IMR-90 (cell line): ENCODE data around the gene C1orf105. TPM values are rescaled to one million over a fixed set of nuclear protein-coding genes. Genes with fewer than 3 reads are reported as not detected.

ENCODE experiments used
- ATAC-seq: fragments of 200-7000 bp; cut with Tn5 transposase; 2 replicates; pipeline ENCODE4 v1.9.1; 2020; ENCODE audit warnings: low read depth, mild to moderate bottlenecking, moderate library complexity
- BruUV-seq: library from RNA; stranded (reverse); fragments of 400-500 nt; replicated peaks from 2 replicates; lab custom pipeline; 2021; lab: Mats Ljungman, UMichigan
- CTCF ChIA-PET: fragments of 300-600 bp; formaldehyde crosslinking; extraction: SDS; loops from one replicate; lab custom pipeline; 2021; ENCODE audit warnings: antibody characterized with exemption; lab: Yijun Ruan, JAX
- POLR2A ChIA-PET: fragments of 300-600 bp; sonication (Branson Sonifier 250); formaldehyde crosslinking; loops from one replicate; lab custom pipeline; 2022; ENCODE audit warnings: antibody characterized with exemption; ENCODE audit not compliant: unreplicated experiment; lab: Charles Lee
- DNase-seq: peaks from one replicate; pipeline ENCODE4 v3.0.0; 2013
- H2AFZ ChIP-seq: replicated peaks from 2 replicates; pipeline ENCODE3; 2013; ENCODE audit warnings: low read length, mild to moderate bottlenecking; ENCODE audit not compliant: poor library complexity
- H2AK5ac ChIP-seq: 2 replicates; pipeline ENCODE4 v1.6.1; 2013; ENCODE audit warnings: low read depth, low read length, inconsistent platforms
- H2AK9ac ChIP-seq: replicated peaks from 2 replicates; pipeline ENCODE3; 2013; ENCODE audit warnings: mild to moderate bottlenecking, low read depth, low read length, moderate library complexity; ENCODE audit not compliant: poor library complexity
- H2BK120ac ChIP-seq: 2 replicates; pipeline ENCODE4 v1.6.1; 2013; ENCODE audit warnings: low read depth, low read length, inconsistent platforms
- H2BK15ac ChIP-seq: 3 replicates; pipeline ENCODE4 v1.6.1; 2013; ENCODE audit warnings: low read depth, low read length, inconsistent platforms
- H2BK20ac ChIP-seq: 2 replicates; pipeline ENCODE4 v1.6.1; 2013; ENCODE audit warnings: low read depth, mild to moderate bottlenecking, inconsistent platforms, low read length, moderate library complexity
- H2BK5ac ChIP-seq: 2 replicates; pipeline ENCODE4 v1.6.1; 2013; ENCODE audit warnings: mild to moderate bottlenecking, low read depth, low read length, inconsistent platforms; ENCODE audit not compliant: poor library complexity, severe bottlenecking
- H3K14ac ChIP-seq: replicated peaks from 2 replicates; pipeline ENCODE4 v1.6.1; 2013; ENCODE audit warnings: low read depth, low read length, inconsistent platforms
- H3K18ac ChIP-seq: 2 replicates; pipeline ENCODE4 v1.6.1; 2013; ENCODE audit warnings: low read depth, low read length, control low read depth
- H3K23ac ChIP-seq: 2 replicates; pipeline ENCODE4 v1.6.1; 2013; ENCODE audit warnings: low read depth, low read length, inconsistent platforms
- H3K27ac ChIP-seq: 2 replicates; pipeline ENCODE4 v1.5.1; 2013; ENCODE audit warnings: mild to moderate bottlenecking, control low read depth, low read length; ENCODE audit not compliant: insufficient read depth
- H3K27me3 ChIP-seq: 2 replicates; pipeline ENCODE4 v1.6.1; 2013; ENCODE audit warnings: low read length; ENCODE audit not compliant: control insufficient read depth, insufficient read depth
- H3K36me3 ChIP-seq: 2 replicates; pipeline ENCODE4 v1.6.1; 2013; ENCODE audit warnings: low read length, mixed read lengths; ENCODE audit not compliant: control insufficient read depth, insufficient read depth
- H3K4ac ChIP-seq: 2 replicates; pipeline ENCODE4 v1.6.1; 2013; ENCODE audit warnings: low read depth, low read length, inconsistent platforms
- H3K4me1 ChIP-seq: 2 replicates; pipeline ENCODE4 v1.6.1; 2013; ENCODE audit warnings: low read length, mixed read lengths; ENCODE audit not compliant: control insufficient read depth, insufficient read depth
- H3K4me2 ChIP-seq: 2 replicates; pipeline ENCODE4 v1.6.1; 2013; ENCODE audit warnings: low read depth, mild to moderate bottlenecking, control low read depth, low read length, moderate library complexity
- H3K4me3 ChIP-seq: 2 replicates; pipeline ENCODE4 v1.5.1; 2013; ENCODE audit warnings: low read depth, mild to moderate bottlenecking, control low read depth, low read length, moderate library complexity; ENCODE audit not compliant: insufficient read depth
- H3K56ac ChIP-seq: 2 replicates; pipeline ENCODE4 v1.6.1; 2013; ENCODE audit warnings: low read length, inconsistent platforms; ENCODE audit not compliant: insufficient read depth; ENCODE audit errors: extremely low read depth
- H3K79me1 ChIP-seq, 2 experiments: 2 replicates each; pipeline ENCODE4 v1.6.1; 2013; ENCODE audit warnings: low read length in 2 of 2, inconsistent platforms in 1 of 2, low read depth in 1 of 2
- H3K9ac ChIP-seq: 2 replicates; pipeline ENCODE4 v1.6.1; 2013; ENCODE audit warnings: low read depth, low read length, control low read depth
- H3K9me1 ChIP-seq: 2 replicates; pipeline ENCODE4 v1.6.1; 2013; ENCODE audit warnings: low read length, inconsistent platforms; ENCODE audit not compliant: insufficient read depth
- H3K9me3 ChIP-seq: 2 replicates; pipeline ENCODE4 v1.6.1; 2013; ENCODE audit warnings: low read length; ENCODE audit not compliant: control insufficient read depth, insufficient read depth
- H4K20me1 ChIP-seq: 2 replicates; pipeline ENCODE4 v1.6.1; 2013; ENCODE audit warnings: low read length, inconsistent platforms; ENCODE audit not compliant: insufficient read depth
- H4K5ac ChIP-seq: 2 replicates; pipeline ENCODE4 v1.6.1; 2013; ENCODE audit warnings: mild to moderate bottlenecking, low read depth, low read length, control low read depth
- H4K8ac ChIP-seq, 2 experiments: 2 replicates each; pipeline ENCODE4 v1.6.1; 2013; ENCODE audit warnings: low read depth in 2 of 2, low read length in 2 of 2, control low read depth in 1 of 2, inconsistent platforms in 1 of 2
- H4K91ac ChIP-seq: 2 replicates; pipeline ENCODE4 v1.6.1; 2013; ENCODE audit warnings: low read depth, low read length, inconsistent platforms; ENCODE audit not compliant: insufficient read depth
- BHLHE40 ChIP-seq: fragments of 150-350 bp; IDR thresholded peaks from 2 replicates; pipeline ENCODE4 v1.6.1; 2016; ENCODE audit warnings: mild to moderate bottlenecking, low read depth, low read length
- CHD1 ChIP-seq: IDR thresholded peaks from 2 replicates; pipeline ENCODE4 v1.6.1; 2012; ENCODE audit warnings: low read depth, low read length, improper control_type of control experiment
- FOS ChIP-seq: fragments of 150-350 bp; IDR thresholded peaks from 2 replicates; pipeline ENCODE4 v1.6.1; 2016; ENCODE audit warnings: low read depth, low read length
- MAZ ChIP-seq: IDR thresholded peaks from 2 replicates; pipeline ENCODE4 v1.6.1; 2012; ENCODE audit warnings: low read depth, mild to moderate bottlenecking, low read length, improper control_type of control experiment, moderate library complexity, borderline replicate concordance
- POLR2A ChIP-seq: IDR thresholded peaks from 2 replicates; pipeline ENCODE4 v1.6.1; 2012; ENCODE audit warnings: mild to moderate bottlenecking, low read depth, low read length
- RAD21 ChIP-seq: IDR thresholded peaks from 2 replicates; pipeline ENCODE4 v1.6.1; 2012; ENCODE audit warnings: low read length, improper control_type of control experiment
- RFX5 ChIP-seq: IDR thresholded peaks from 2 replicates; pipeline ENCODE4 v1.8.0; 2012; ENCODE audit warnings: low read depth, mild to moderate bottlenecking, low read length, moderate library complexity
- SMC3 ChIP-seq: fragments of 150-350 bp; IDR thresholded peaks from 2 replicates; pipeline ENCODE4 v1.6.1; 2016; ENCODE audit warnings: low read depth, mild to moderate bottlenecking, antibody characterized with exemption, low read length, moderate library complexity
- WGBS, 2 experiments: methylation state at CpG; one replicate each; pipeline versions ENCODE4 v1.1.5 to v1.1.7; 2013; ENCODE audit warnings: missing lambda C conversion rate in 2 of 2; ENCODE audit not compliant: insufficient read length in 1 of 2; ENCODE audit errors: extremely low coverage in 2 of 2; 5-methylcytosine and 5-hydroxymethylcytosine counted together
- dilution Hi-C: fragments of 300-500 bp; cut with HindIII; formaldehyde crosslinking; loops from one replicate; pipeline ENCODE4 v1.14.3; 2018; ENCODE audit warnings: low sequenced_read_pairs; ENCODE audit not compliant: unreplicated experiment
- in situ Hi-C: fragments of 300-500 bp; cut with MboI; formaldehyde crosslinking; loops from 3 replicates; pipeline ENCODE4 v1.14.3; 2019; ENCODE audit warnings: low sequenced_read_pairs, inconsistent platforms, mixed read lengths
- intact Hi-C: fragments of 100-400 bp; cut with micrococcal nuclease; formaldehyde crosslinking; loops from 2 replicates; pipeline ENCODE4 v1.10.0; 2022
- polyA plus RNA-seq, 3 experiments: library from polyadenylated mRNA; depleted of rRNA; stranded (reverse); fragments of >200 nt; gene quantifications; 2 replicates each; pipeline ENCODE4 v1.2.3, GENCODE V29; 2012; ENCODE audit warnings: low replicate concordance in 1 of 3
- total RNA-seq: library from RNA; depleted of rRNA; stranded (reverse); fragments of >200 nt; gene quantifications from 2 replicates; pipeline ENCODE4 v1.2.3, GENCODE V29; 2012
- TF ChIP-seq, protein P1 (sequence below): fragments of 150-350 bp; IDR thresholded peaks from 2 replicates; pipeline ENCODE4 v1.6.1; 2017; ENCODE audit warnings: mild to moderate bottlenecking, antibody characterized with exemption, low read length, low read depth
- TF ChIP-seq, protein P2 (sequence below): conservative IDR thresholded peaks from 2 replicates; pipeline ENCODE4 v1.5.1; 2012; ENCODE audit warnings: mild to moderate bottlenecking, low read depth, low read length, improper control_type of control experiment

C1orf105 gene
- total and polyA plus RNA-seq, 2 of the 4 experiments (the other 2 are of a cell fraction) = not detected

DNA sequence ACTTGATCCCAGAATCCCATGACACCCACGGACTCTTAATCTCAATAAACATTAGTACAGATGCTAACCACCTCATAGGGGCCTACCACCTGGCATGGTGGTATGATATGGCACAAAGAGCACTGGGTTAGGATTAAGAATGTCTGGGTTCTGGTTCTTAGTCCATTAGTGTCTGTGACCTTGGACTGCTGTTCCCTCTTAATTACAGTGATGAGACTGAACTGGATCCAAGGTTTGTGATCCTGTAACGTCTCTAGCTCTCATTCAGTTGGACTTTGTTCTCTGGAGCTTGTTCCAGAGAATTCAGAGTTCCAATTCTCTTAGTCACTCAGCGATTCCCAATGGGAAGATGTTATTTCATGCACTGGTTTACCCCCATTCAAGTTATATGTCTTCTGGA, 47.0 kb downstream of the C1orf105 start:
- Histone ChIP-seq H3K36me3 (no peaks in the 10 kb centered on the region), H4K20me1 (no peaks in the 10 kb centered on the region), H2BK120ac (no peak overlapping the region), H3K4ac (no peak overlapping the region), H4K91ac (no peak overlapping the region), H3K27ac (no peak overlapping the region), H2BK15ac (no peak overlapping the region), H3K14ac (no peak overlapping the region), H2AK5ac (no peak overlapping the region), H2AK9ac (no peak overlapping the region), H3K4me1 (no peaks in the 10 kb centered on the region), H3K9ac (no peak overlapping the region), H3K18ac (no peak overlapping the region), H3K4me3 (no peak overlapping the region), H3K9me3 (no peaks in the 10 kb centered on the region), H2AFZ (no peak overlapping the region), H3K79me1 (no peaks in the 10 kb centered on the region), H2BK20ac (no peak overlapping the region), H2BK5ac (no peak overlapping the region), H4K8ac (no peak overlapping the region), H3K23ac (no peak overlapping the region), H3K27me3 (peaks cover 7% of the 10 kb centered on the region), H3K9me1 (no peaks in the 10 kb centered on the region), H3K4me2 (no peak overlapping the region), H4K5ac (no peak overlapping the region), H3K56ac (no peak overlapping the region)
- in situ Hi-C loops (no loop called here), intact Hi-C loops (no loop called here), dilution Hi-C loops (no loop called here)
- BruUV-seq = no TSS peak
- ATAC-seq = no peak
- DNase-seq = no peak
- CTCF ChIA-PET = no interaction called here
- WGBS, 2 experiments = no CpG with 5 or more reads among the region's 3 CpGs
- POLR2A ChIA-PET = no interaction called here
- TF ChIP-seq, protein P1, sequence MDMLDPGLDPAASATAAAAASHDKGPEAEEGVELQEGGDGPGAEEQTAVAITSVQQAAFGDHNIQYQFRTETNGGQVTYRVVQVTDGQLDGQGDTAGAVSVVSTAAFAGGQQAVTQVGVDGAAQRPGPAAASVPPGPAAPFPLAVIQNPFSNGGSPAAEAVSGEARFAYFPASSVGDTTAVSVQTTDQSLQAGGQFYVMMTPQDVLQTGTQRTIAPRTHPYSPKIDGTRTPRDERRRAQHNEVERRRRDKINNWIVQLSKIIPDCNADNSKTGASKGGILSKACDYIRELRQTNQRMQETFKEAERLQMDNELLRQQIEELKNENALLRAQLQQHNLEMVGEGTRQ = no peak
- TF ChIP-seq MAZ (no peak), BHLHE40 (no peak), FOS (no peak), POLR2A (no peak), SMC3 (no peak), CHD1 (no peak), RAD21 (no peak), RFX5 (no peak)
- TF ChIP-seq, protein P2, sequence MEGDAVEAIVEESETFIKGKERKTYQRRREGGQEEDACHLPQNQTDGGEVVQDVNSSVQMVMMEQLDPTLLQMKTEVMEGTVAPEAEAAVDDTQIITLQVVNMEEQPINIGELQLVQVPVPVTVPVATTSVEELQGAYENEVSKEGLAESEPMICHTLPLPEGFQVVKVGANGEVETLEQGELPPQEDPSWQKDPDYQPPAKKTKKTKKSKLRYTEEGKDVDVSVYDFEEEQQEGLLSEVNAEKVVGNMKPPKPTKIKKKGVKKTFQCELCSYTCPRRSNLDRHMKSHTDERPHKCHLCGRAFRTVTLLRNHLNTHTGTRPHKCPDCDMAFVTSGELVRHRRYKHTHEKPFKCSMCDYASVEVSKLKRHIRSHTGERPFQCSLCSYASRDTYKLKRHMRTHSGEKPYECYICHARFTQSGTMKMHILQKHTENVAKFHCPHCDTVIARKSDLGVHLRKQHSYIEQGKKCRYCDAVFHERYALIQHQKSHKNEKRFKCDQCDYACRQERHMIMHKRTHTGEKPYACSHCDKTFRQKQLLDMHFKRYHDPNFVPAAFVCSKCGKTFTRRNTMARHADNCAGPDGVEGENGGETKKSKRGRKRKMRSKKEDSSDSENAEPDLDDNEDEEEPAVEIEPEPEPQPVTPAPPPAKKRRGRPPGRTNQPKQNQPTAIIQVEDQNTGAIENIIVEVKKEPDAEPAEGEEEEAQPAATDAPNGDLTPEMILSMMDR = no peak
